ENCODE data around the gene BRINP1.
"Not testable (repeated sequence)": the region's sequence is repeated elsewhere in the genome, so short reads cannot be mapped to it uniquely, and the experiment has no call there.

Gene BRINP1

DNA sequence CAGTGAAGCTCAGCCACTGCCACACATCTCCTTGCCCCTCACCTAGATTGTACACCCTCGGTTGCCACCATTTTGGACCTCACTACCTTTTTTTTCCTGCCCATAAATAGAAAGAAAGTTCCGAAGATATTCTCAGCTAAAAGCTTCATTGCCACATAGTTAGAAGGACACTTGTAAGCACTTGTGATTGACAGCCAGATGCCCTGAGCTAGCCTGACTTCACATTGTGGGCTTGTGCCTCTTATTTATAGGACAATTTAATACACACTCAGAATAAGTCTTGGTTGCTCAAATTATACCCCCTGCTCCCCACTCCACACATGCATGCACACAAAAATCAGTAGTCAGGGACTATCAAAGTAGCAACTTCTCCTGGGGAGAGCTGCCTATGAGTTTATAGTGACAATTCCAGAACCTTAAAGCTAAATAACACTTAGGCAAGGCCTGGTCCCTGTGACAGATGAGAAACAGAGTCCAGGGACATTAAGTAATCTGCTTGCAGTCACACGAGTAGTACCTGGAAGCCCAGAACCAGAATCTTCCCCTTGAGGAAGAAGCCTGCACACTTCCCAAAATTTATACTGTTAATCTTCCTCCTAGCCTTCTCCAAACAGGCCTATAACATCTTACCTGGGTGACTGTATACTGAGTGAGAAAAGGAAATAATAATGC lies 184.8 kb downstream of the BRINP1 start:
- no peak for DNase-seq

DNA sequence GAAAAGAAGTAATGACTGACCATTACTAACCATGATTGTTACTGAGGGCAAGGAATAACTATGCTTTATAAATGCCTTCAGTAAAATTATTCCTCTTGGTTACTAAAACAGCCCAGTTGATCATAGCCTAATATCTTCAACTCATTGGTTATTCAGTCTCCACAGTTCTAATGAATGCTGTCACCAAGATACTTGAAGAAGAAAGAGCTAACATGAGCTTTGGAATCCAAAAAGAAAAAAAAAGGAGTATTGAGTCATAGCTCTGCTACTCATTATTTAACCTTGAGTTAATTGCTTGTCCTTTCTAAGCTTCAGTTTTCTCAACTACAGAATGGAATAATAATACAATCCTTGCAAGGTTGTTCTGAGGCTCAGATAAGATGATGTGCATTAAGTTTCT lies 187.7 kb downstream of the BRINP1 start:
- DNase-seq: no peak

DNA sequence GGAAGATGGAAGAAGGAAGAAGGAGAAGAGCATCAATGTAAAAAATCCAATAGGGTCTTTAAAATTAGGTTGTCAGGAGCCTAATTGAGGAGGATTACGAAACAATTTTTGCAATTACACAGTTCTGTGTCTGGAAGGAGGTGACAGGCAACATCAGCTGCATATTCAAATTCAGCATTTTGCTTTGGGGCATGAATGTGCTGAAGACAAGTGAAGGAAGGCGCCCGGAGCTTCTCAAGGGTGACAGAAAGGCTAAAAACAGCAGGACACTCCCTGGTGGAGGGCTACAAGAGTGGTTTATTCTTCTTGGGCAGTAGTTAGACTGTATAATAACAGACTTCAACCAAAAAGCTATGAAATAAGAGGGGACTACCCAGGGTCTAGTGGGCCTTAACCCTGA lies 188.3 kb downstream of the BRINP1 start:
- no peak for DNase-seq

- DNase-seq: no peak
These were observed 189.5 kb downstream of the BRINP1 start for GRCh38 chr9:119179701-119180100.

- no peak for DNase-seq
These were observed 192.0 kb downstream of the BRINP1 start for GRCh38 chr9:119177196-119177595.

- DNase-seq: no peak
These were observed 193.7 kb downstream of the BRINP1 start for GRCh38 chr9:119175581-119175980.

- not testable (repeated sequence) for DNase-seq
These were observed 200.0 kb downstream of the BRINP1 start for GRCh38 chr9:119169222-119169621.

GRCh38 chr9:119167876-119168275 lies 201.4 kb downstream of the BRINP1 start:
- no peak for DNase-seq

DNA sequence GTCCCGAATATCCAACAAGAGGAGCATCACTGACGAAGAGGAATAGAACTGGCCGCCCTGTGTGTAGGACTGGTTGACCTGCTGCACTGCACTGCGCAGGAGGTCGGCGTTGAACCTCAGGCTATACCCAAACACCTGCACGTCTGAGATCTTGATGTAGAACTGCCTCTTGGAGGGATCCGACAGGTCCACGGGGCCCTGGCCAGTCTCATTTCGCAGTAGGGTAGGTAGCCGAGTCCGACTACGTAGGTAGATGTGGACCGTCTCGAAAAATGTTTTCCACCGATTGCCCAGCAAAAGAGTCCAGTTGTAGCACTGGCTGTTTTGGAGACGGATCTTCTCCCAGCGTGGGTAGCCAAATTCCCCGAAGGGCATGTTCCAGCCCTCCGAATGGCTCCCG lies 202.0 kb downstream of the BRINP1 start:
- no peak for DNase-seq

DNA sequence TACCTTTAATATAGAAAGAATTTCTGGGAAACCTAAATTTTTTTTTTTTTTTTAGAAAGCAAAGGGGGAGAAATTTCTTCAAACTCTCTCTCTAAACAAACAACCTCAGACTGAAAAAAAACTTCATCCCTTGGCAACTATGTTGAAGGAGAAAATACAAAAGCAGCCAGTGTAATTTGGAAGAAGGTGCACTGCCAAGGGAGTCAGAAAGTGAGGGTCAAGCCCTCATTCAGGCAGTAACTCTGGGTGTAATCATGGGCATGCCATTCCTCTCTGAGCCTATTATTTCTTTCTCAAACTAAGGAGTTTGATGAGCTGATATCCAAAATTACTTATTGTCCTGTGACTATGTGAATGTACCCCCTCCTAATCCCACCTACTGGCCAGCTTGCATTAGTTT lies 203.1 kb downstream of the BRINP1 start:
- DNase-seq: no peak

GRCh38 chr9:119165131-119165530 lies 204.1 kb downstream of the BRINP1 start:
- DNase-seq: no peak

GRCh38 chr9:119164716-119165115 lies 204.5 kb downstream of the BRINP1 start:
- no peak for DNase-seq

GRCh38 chr9:119160551-119160950 lies 208.7 kb downstream of the BRINP1 start:
- DNase-seq: no peak

DNA sequence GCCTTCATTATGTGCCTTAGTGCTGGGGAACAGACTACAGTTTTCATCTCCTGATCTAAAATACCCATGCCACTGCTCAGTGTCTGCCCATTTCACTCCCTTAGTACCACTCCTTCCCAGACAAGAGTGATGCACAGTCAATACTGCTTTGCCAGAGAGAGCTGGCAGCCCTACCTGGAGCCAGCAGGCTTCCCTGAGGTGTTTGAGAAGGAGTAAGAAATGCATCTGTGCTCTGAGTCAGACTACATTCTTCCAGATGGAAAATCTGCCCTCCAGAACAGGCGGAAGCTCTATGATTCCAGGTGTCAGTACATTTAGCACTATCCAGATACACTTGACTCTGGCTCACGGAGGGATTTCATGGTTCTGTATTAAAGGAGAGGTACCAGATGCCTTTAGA lies 209.8 kb downstream of the BRINP1 start:
- DNase-seq: no peak

- no peak for DNase-seq
These were observed 212.0 kb downstream of the BRINP1 start for GRCh38 chr9:119157196-119157595.

- DNase-seq: no peak
These were observed 212.9 kb downstream of the BRINP1 start for GRCh38 chr9:119156354-119156753.

DNA sequence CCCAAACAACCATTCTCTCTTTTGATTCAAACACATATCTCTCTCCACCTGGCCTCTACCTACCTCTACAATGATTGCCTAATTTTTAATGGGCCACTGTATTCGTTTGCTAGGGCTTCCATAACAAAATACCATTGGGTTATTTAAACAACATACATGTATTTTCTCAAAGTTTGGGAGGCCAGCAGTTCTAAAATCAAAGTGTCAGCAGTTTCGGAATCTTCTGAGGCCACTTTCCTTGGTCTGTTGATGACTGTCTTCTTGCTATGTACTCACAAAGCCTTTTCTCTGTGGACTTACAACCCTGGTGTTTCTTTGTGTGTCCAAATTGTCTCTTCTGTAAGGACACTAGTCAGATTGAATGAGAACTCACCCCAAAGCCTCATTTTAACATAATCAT lies 214.7 kb downstream of the BRINP1 start:
- no peak for DNase-seq

DNA sequence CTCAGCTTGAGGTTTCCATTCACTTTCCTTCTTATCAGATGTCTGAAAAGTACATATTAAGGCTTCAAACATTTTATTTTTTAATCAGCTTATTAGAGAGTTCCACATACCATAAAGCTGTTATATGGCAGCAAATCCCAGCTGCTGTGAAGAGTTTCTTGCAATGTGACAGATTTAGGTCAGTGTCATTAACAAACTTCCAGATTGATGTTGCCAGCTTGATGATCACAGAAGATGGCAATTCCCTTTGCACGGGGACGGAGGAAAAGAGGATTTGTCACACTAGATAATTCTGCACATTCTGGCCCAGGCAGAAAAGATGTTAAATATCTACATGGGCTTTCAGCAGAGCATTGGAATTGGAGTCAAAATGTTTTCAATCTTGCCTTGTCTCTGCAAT lies 215.8 kb downstream of the BRINP1 start:
- DNase-seq: no peak

- no peak for DNase-seq
These were observed 220.4 kb downstream of the BRINP1 start for GRCh38 chr9:119148855-119149254.

- DNase-seq: no peak
These were observed 231.8 kb downstream of the BRINP1 start for GRCh38 chr9:119137479-119137878.

DNA sequence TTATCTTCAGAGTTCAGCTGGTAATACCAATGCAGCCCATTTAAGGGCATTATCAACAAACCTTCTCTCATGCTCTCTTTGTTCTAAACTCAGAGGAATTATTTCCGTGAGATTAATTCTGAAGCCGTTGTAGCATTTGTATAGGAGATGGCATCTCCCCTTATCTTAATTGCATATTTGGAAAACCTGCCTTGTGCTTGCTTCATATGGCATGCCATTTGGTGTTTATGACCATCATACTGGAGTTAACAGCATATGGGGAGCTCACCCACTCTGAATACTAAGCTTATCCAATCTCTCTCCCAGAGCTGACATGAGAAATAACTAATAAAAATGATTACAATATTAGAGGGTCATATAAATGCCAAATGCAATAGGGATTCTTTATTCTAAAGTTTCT lies 243.2 kb downstream of the BRINP1 start:
- DNase-seq: no peak

- DNase-seq: no peak
These were observed 247.3 kb downstream of the BRINP1 start for GRCh38 chr9:119121899-119122298.

- no peak for DNase-seq
These were observed 251.8 kb downstream of the BRINP1 start for GRCh38 chr9:119117409-119117808.

Measured in activated CD8-positive, alpha-beta memory T cell treated with anti-CD3 and anti-CD28 coated beads for 24 hours (primary cell).